K562 (cell line): ENCODE results near the gene NDST1.

Source experiments
- CREM ChIP-seq: IDR thresholded peaks from 2 replicates; pipeline ENCODE4 v1.6.1; 2014; ENCODE audit warnings: antibody characterized with exemption, low read depth
- EZH2 ChIP-seq: IDR thresholded peaks from 2 replicates; pipeline ENCODE4 v1.6.1; 2012; ENCODE audit warnings: low read depth, mild to moderate bottlenecking, inconsistent platforms, low read length, borderline replicate concordance
- GTF2A2 ChIP-seq: IDR thresholded peaks from 2 replicates; pipeline ENCODE4 v1.6.1; 2016; ENCODE audit warnings: mild to moderate bottlenecking, missing genetic modification characterization, missing compliant biosample characterization
- HDAC1 ChIP-seq, 2 experiments: fragments of 450-650 bp; IDR thresholded peaks; 2 replicates each; pipeline ENCODE4 v1.6.1; 2016 to 2017; ENCODE audit warnings: inconsistent platforms in 1 of 2, mild to moderate bottlenecking in 1 of 2, moderate library complexity in 1 of 2
- NCOR1 ChIP-seq: fragments of 450-650 bp; IDR thresholded peaks from 2 replicates; pipeline ENCODE4 v1.6.1; 2016; ENCODE audit warnings: mild to moderate bottlenecking, moderate library complexity
- NFIC ChIP-seq: fragments of 450-650 bp; IDR thresholded peaks from 2 replicates; pipeline ENCODE4 v1.6.1; 2017; ENCODE audit warnings: mild to moderate bottlenecking, inconsistent platforms
- POLR2AphosphoS5 ChIP-seq: IDR thresholded peaks from 2 replicates; pipeline ENCODE4 v1.6.1; 2011; ENCODE audit warnings: mild to moderate bottlenecking, low read depth, low read length, moderate library complexity; ENCODE audit not compliant: control insufficient read depth, insufficient read depth
- TEAD2 ChIP-seq: fragments of 450-650 bp; IDR thresholded peaks from 2 replicates; pipeline ENCODE4 v1.6.1; 2016; ENCODE audit warnings: missing genetic modification characterization, control low read depth, missing compliant biosample characterization
- YBX1 ChIP-seq: fragments of 450-650 bp; IDR thresholded peaks from 2 replicates; pipeline ENCODE4 v1.7.1; 2016; ENCODE audit warnings: mild to moderate bottlenecking
- TF ChIP-seq, protein P1 (sequence below), 2 experiments: fragments of 450-650 bp in 1 of 2; sonication (generic) in 1 of 2; formaldehyde crosslinking in 1 of 2; IDR thresholded peaks; 2 replicates each; pipeline versions ENCODE4 v1.7.1 to v1.9.0; 2016 to 2022; ENCODE audit warnings: inconsistent platforms in 1 of 2, mild to moderate bottlenecking in 1 of 2, missing genetic modification reagents in 1 of 2

DNA sequence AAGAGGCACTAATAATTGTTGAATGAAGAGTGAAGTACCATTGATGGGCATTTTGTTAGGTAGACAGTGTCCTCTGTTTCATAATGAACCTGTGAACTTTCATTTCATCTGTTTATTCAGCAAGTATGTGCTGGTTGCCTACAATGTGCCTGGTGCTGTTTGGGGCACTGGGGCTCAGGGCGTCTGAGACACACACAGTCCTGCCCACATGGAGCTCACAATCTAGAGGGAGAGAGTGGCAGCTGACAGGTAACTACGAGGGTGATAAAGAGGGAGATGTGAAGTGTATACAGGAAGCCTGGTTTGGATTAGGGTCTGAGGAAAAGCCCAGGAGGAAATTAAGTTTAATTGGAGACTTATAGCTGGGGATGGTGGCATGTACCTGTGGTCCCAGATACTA lies 28.5 kb upstream of the NDST1 start:
- TF ChIP-seq CREM, result no peak
- no peak for TF ChIP-seq GTF2A2 (tag)
- no peak for TF ChIP-seq HDAC1 (IDR thresholded peaks at IDR 0.05)
- no peak for TF ChIP-seq POLR2AphosphoS5
- no peak for TF ChIP-seq EZH2
- no peak for TF ChIP-seq TEAD2 (tag)
- TF ChIP-seq NFIC, result no peak
- no peak for TF ChIP-seq YBX1
- TF ChIP-seq NCOR1, result no peak
- TF ChIP-seq, protein P1, sequence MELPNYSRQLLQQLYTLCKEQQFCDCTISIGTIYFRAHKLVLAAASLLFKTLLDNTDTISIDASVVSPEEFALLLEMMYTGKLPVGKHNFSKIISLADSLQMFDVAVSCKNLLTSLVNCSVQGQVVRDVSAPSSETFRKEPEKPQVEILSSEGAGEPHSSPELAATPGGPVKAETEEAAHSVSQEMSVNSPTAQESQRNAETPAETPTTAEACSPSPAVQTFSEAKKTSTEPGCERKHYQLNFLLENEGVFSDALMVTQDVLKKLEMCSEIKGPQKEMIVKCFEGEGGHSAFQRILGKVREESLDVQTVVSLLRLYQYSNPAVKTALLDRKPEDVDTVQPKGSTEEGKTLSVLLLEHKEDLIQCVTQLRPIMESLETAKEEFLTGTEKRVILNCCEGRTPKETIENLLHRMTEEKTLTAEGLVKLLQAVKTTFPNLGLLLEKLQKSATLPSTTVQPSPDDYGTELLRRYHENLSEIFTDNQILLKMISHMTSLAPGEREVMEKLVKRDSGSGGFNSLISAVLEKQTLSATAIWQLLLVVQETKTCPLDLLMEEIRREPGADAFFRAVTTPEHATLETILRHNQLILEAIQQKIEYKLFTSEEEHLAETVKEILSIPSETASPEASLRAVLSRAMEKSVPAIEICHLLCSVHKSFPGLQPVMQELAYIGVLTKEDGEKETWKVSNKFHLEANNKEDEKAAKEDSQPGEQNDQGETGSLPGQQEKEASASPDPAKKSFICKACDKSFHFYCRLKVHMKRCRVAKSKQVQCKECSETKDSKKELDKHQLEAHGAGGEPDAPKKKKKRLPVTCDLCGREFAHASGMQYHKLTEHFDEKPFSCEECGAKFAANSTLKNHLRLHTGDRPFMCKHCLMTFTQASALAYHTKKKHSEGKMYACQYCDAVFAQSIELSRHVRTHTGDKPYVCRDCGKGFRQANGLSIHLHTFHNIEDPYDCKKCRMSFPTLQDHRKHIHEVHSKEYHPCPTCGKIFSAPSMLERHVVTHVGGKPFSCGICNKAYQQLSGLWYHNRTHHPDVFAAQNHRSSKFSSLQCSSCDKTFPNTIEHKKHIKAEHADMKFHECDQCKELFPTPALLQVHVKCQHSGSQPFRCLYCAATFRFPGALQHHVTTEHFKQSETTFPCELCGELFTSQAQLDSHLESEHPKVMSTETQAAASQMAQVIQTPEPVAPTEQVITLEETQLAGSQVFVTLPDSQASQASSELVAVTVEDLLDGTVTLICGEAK (IDR thresholded peaks at IDR 0.05), result no peak
- TF ChIP-seq, protein P1 (CRISPR knock-in tag; IDR thresholded peaks at IDR 0.05), result no peak
